Body of pancreas (tissue), 4 donors: Measurements from ENCODE around the gene PKP3.

ENCODE experiments used
- CTCF ChIP-seq, 7 experiments: fragments of 450-650 bp in 4 of 7; fragments of 200-600 bp in 3 of 7; sonication (generic) in 3 of 7; IDR thresholded peaks; one replicate each; pipeline ENCODE4 v1.5.1; 2016 to 2019; ENCODE audit warnings: antibody characterized with exemption in 7 of 7
- POLR2A ChIP-seq, 3 donors: fragments of 450-650 bp; IDR thresholded peaks; one replicate each; pipeline ENCODE4 v1.6.1; 2016; ENCODE audit warnings: antibody characterized with exemption in 3 of 3, mild to moderate bottlenecking in 2 of 3

DNA sequence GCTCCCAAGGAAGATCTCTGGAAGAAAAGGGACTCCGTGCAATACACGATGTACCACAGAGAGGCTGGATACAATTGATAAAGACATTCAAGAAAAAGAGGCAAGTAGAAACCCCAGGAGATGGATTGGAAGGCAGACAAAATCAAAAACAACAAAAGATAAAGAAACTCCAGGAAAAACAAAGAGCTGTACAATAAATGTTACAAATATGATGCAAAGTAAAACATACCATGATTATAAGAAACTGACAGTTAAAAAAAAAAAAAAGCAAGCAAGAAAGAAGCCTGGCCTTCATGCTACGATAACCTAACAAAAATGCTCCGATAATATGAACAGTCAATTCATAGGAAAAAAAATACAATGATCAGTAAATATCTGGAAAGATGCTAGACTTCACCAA lies 31.3 kb downstream of the PKP3 start:
- no peak for TF ChIP-seq CTCF (IDR thresholded peaks at IDR 0.05)
- no peak for TF ChIP-seq POLR2A (IDR thresholded peaks at IDR 0.05)
